HuH-7 (cell line): ENCODE results near the gene HSD3B7.
"Not testable (repeated sequence)": the region's sequence is repeated elsewhere in the genome, so short reads cannot be mapped to it uniquely, and the experiment has no call there.

Source experiments
- DNase-seq: peaks from one replicate; pipeline ENCODE4 v3.0.0; 2011; ENCODE audit warnings: low spot score

The HSD3B7 gene

DNA sequence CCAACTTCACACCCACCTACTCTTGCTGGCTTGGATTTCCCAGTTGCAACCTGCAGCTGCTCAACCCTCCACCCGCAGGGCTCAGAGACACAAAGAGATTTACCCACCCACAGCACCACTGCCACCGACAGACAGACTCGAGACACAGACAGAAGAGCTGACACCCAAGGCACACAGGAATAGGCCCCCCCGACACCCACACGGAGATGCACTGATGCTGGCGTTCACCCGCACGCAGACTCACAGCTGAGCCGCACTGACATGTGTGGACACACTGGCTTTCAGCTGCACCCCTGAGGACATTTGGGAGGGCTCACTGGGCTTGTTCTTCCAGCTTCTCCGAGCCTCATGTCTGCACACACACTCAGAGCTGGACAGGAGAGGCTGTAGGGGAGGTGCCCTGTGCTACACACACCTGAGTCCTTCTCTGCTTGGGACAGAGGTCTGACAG, 17.3 kb downstream of the HSD3B7 start:
- DNase-seq: no peak

GRCh38 chr16:31002862-31003341, 17.9 kb downstream of the HSD3B7 start:
- DNase-seq: no peak

- DNase-seq: no peak
Observed at GRCh38 chr16:31003744-31004143, 18.7 kb downstream of the HSD3B7 start.

- no peak for DNase-seq
Observed at GRCh38 chr16:31004658-31005057, 19.7 kb downstream of the HSD3B7 start.

- no peak for DNase-seq
Observed at GRCh38 chr16:31005350-31006085, 20.5 kb downstream of the HSD3B7 start.

- DNase-seq: no peak
Observed at GRCh38 chr16:31006086-31006385, 21.0 kb downstream of the HSD3B7 start.

GRCh38 chr16:31006589-31006988, 21.6 kb downstream of the HSD3B7 start:
- DNase-seq: no peak

DNA sequence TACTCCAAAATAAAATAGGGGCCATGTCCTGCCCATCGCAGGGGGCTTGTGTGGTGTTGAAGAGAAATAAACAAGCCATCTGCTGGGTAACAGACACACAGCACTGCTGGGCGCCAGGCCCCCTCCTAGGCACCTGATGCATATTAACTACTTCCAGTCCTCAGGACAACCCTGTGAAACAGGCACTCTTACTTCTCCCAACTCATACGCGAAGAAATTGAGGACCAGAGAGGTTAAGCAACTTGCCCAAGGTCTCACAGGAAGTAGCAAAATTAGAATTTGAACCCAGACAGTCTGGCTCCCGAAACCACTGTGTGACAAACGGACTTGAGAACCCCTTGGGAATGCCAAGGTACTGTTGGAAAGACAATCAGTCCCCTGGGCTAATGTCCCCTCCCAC, 22.7 kb downstream of the HSD3B7 start:
- DNase-seq: no peak

- no peak for DNase-seq
Observed at GRCh38 chr16:31008149-31008548, 23.1 kb downstream of the HSD3B7 start.

DNA sequence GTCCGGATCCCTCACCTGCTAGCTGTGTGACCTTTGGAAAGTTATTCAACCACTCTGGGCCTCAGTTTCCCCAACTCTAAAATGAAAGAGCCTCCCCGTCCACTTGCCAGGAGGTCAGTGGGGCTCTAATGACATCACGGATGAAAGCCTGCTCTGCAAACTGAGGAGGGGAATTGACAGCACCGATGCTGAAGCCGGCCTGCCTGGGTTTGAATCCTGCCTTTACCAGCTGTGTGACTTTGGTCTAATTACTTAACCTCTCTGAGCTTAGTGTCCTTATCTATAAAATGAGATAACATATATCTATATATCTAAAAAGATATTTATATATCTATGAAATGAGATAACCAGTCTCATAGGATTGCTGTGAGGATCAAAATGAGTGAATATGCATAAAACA, 23.5 kb downstream of the HSD3B7 start:
- DNase-seq: no peak

DNA sequence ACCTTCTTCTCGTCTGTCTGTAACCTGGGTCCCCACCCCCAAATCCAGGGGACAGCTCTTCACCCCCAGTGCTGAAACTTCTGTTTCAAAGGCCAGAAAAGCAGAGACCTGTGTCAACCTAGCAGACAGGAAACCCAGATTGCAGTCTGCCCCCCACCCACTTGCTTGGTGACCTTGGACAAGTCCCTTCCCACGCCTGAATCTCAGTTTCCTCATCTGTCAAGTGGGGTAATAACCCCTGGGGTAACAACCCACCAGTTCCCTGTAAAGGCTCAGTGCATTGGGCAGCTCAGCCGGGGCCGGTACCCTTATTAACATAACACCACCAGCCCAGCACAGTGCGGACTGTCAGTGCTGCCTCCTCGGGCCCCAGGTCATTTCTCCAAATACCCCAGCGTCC, 24.1 kb downstream of the HSD3B7 start:
- DNase-seq: no peak

DNA sequence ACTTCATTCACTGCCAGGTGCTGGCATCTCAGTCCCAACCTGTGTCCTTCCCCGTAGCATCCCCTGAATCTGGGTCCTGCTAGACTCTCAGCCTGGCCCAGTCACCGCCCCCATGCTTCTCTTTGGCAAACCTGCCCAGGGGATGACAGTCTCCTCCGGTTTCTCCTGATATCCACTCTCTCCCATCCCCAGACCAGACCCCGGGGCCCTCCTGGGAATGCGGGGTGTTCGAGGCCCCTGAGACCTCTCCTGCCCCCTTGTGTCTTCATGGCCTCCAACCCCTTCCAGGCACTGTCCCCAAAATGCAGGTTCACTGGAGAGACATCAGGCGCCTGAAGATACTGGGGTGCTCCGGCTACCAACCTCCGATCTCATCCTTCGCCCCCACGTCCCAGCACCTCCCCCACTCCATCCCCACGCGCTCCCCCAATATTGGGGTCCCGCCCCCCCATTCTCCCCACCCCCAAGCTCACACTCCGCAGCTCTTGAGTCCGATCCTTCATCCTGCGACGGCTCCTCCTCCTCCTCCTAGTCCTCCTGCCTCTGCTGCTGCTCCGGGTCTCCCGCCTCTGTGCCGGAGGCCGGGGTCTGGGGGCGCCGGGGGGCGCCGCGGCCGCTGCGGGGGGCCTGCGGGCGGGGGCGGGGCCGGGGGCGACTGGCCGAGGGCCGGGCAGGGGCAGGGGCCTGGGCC, 25.0 kb downstream of the HSD3B7 start:
- DNase-seq: no peak

- peak; percentile 48 for DNase-seq
Observed at GRCh38 chr16:31010585-31011325, 25.7 kb downstream of the HSD3B7 start, which contains the start of gene STX1B. TSS of gene STX1B (minus strand) at chr16:31010638. CDS start at chr16:31010396, 242 bp downstream.

GRCh38 chr16:31011815-31012214, 26.8 kb downstream of the HSD3B7 start:
- DNase-seq: not testable (repeated sequence)

DNA sequence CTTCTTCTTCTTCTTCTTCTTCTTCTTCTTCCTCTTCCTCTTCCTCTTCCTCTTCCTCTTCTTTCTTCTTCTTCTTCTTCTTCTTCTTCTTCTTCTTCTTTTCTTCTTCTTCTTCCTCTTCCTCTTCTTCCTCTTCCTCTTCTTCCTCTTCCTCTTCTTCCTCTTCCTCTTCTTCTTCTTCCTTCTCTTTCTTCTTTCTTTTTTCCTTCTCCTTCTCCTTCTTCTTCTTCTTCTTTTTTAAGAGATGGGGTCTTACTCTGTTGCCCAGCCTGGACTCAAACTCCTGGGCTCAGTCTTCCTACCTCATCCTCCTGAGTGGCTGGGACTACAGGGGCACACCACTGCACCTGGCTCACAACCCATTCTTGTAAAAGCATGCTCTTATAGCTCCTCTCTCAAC, 28.3 kb downstream of the HSD3B7 start:
- DNase-seq: not testable (repeated sequence)

GRCh38 chr16:31016018-31016417, 31.0 kb downstream of the HSD3B7 start:
- no peak for DNase-seq

GRCh38 chr16:31017756-31018155, 32.7 kb downstream of the HSD3B7 start:
- DNase-seq: not testable (repeated sequence)

DNA sequence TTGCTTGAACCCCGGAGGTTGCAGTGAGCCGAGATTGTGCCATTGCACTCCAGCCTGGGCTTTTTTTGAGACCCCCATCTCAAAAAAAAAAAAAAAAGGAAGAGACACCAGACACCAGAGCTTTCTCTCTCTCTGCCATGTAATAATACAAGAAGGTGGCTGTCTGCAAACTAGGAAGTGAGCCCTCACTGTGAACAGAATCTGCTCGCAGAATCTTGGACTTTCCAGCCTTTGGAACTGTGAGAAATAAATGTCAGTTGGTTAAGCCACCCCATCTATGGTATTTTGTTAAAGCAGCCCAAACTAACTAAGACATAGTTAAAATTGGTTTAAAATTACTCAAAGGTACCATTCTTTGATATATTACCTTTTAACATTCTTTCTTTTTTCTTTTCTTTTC, 35.5 kb downstream of the HSD3B7 start:
- DNase-seq: no peak

DNA sequence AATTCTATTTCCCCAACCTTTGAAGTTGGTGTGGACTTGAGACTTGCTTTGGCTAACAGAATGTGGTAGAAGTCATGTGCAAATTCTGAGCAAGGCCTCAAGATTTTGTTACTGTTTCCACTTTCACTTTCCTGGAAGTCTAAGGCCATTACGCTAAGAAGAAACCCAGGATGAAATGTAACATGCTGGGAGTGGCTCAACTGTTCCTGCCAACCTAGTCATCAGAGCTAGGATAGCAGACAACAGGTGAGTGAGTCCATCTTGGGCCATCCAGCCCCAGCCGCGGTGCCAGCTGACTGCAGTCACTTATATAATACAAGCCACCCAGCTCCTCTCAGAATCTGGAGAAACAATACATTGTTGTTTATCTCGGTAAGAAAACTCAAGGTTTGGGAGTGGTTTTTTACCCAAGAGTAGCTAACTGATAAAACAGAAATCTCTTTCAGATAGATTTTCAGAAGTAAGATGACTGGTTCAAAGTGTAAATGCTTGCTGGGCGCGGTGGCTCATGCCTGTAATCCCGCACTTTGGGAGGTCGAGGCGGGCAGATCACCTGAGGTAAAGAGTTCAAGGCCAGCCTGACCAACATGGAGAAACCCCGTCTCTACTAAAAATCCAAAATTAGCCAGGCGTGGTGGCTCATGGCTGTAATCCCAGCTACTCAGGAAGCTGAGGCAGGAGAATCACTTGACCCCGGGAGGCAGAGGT, 37.7 kb downstream of the HSD3B7 start:
- no peak for DNase-seq

- no peak for DNase-seq
Observed at GRCh38 chr16:31023252-31023602, 38.2 kb downstream of the HSD3B7 start.

- DNase-seq: no peak
Observed at GRCh38 chr16:31023627-31024226, 38.7 kb downstream of the HSD3B7 start.

DNA sequence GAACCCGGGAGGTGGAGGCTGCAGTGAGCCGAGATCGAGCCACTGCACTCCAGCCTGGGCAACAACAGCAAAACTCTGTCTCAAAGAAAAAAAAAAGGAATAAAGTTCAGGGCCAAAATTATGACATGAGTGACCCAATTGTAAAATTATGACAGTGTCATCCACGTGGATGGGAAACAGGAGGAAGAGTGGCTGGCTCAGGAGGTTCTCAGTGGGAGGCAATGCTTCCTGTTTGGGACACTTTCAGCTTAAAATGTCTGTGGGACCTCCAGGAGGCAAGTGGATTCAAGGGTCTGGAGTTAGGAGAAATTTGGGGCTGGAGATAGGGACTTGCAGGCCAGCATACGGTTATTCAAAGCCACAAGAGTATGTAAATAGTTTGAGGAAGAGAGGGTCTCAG, 40.3 kb downstream of the HSD3B7 start:
- DNase-seq: no peak
